T-helper 2 cell treated with Interferon-gamma antibody and Interleukin-4, amounts not matched to agents 100 ng/mL and 5 ng/mL, for 36 hours (primary cell): Measurements from ENCODE around the gene EMD. TPM values are rescaled to one million over a fixed set of nuclear protein-coding genes. Genes with fewer than 3 reads are reported as not detected.
"Not testable (repeated sequence)": the region's sequence is repeated elsewhere in the genome, so short reads cannot be mapped to it uniquely, and the experiment has no call there.

Experiments
- intact Hi-C: fragments of 100-400 bp; cut with micrococcal nuclease; formaldehyde crosslinking; loops from one replicate; pipeline ENCODE4 v1.15.1; 2023
- total RNA-seq: library from RNA; stranded (reverse); gene quantifications from 2 replicates; pipeline ENCODE4 v1.2.3, GENCODE V29; 2022

EMD gene
- total RNA-seq, 1 donor from 2014 or later = 56.4 TPM

- intact Hi-C loops = loop anchor here (2.0 kb wide), 2 partner anchors 66 to 398 kb away; partner anchors contain the start of genes GDI1 and TMEM187
Measured at GRCh38 chrX:154371017-154371788, 7.9 kb upstream of the EMD start.

GRCh38 chrX:154371789-154372300 lies 7.2 kb upstream of the EMD start:
- intact Hi-C loops = loop anchor here (2.0 kb wide), 2 partner anchors 65 to 399 kb away; partner anchors contain the start of genes GDI1 and TMEM187

- intact Hi-C loops = no loop called here
Measured at GRCh38 chrX:154372612-154373022, 6.5 kb upstream of the EMD start.

DNA sequence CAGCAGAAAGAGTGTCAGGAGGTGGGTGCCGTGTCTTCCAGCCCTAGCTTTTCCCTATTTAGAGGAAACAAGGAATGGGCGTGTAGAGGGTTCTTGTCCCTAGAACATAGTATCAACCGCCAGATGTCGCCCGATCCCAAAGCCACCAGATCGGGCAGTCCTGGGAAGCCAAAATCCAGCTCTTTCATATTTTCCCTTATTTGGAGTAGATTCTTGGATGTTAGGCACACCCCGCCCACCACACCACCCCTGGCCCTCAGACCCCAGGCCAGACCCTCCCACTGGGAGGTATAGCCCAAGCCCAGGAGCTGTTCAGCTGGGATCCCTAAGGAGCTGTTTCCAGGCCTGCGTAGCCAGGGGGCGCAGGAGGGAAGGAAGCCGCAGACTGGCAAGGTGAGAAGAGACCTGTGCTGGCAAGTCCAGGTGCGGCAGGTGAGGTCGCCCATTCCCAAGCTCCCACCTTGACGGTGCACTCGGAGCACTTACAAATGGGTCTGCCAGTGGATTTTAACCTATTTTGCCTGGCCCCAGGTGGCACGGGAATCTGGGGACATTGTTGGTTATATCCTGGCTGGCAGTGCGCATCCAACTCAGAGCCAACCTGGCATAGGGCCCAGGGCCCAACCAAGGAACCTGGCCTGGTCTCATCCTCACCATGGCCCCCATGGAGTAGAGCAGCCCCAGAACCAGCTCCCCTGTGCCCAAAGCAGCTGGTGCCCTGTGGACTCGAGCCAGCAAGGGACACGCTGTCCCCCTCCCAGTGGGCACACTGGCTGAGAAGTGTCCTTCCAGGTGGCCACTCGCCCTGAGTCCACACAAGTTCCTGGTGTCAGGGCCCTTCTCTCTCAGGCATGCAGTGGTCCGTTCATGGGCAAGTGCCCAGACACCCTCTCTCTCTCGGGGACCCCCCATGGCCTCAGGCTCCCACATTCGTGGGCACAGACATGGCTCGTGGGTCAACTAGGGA lies 5.5 kb upstream of the EMD start:
- intact Hi-C loops = no loop called here

GRCh38 chrX:154374313-154375155 lies 4.6 kb upstream of the EMD start, which contains the start of gene FLNA:
Gene FLNA, minus strand, starts transcription at chrX:154374634. Its CDS starts 3,389 bp downstream, at chrX:154371245.
- intact Hi-C loops = no loop called here

GRCh38 chrX:154375156-154375504 lies 4.0 kb upstream of the EMD start:
- intact Hi-C loops = no loop called here

- intact Hi-C loops = no loop called here
Measured at GRCh38 chrX:154376774-154377173, 2.3 kb upstream of the EMD start.

DNA sequence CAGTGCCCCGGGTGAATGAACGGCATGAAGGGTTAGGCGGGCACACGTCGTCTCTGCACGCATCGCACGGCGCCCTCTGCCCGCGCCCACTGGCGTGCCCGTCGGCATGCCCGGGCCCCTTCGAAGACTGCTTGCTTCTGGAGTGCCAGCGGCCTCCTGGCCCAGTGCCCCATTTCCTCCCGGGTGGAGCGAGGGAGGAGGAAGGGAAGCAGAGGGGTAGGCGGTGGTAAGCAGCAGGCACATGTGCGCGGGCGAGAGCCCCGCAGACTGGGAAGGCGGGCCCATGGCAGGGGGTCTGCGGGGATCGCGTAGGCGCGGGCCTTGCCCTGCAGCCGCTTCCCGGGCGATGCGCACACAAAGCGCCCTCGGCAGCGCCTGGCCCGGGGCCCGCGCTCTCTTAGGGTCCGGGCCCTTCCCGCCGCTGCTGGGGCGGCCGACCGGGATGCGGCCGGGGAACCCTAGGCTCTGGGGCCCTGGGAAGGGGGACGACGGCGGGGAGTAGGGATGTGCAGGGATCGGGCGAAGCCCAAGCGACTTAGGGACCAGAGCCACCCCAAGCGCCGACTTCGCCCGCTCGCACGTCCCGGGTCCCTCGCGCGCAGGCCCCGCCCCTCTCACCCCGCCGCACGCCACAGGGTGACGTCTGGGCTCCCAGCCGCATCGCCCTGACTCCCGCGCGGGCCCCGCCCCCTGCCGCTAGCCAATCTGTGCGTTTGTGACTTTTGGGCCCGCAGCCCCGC lies 866 bp upstream of the EMD start:
- intact Hi-C loops = no loop called here

- intact Hi-C loops = loop anchor here (1.0 kb wide), 1 partner anchor 10 kb away; no protein-coding TSS in a partner anchor
Measured at GRCh38 chrX:154379569-154379951, 465 bp downstream of the EMD start.

DNA sequence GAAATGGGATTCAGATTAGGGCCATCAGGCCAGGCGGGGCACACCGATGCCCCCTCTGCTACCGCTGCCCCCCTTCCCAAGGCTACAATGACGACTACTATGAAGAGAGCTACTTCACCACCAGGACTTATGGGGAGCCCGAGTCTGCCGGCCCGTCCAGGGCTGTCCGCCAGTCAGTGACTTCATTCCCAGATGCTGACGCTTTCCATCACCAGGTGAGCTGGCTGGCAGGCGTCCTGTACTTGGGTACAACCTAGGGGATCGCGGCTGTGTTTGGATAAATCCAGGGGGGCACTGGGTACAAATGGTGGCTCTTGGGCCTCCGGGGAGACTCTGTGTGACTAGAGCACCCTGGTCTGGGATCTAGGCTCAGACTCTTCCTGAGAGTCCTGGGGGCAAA lies 1.1 kb downstream of the EMD start:
- intact Hi-C loops = no loop called here

DNA sequence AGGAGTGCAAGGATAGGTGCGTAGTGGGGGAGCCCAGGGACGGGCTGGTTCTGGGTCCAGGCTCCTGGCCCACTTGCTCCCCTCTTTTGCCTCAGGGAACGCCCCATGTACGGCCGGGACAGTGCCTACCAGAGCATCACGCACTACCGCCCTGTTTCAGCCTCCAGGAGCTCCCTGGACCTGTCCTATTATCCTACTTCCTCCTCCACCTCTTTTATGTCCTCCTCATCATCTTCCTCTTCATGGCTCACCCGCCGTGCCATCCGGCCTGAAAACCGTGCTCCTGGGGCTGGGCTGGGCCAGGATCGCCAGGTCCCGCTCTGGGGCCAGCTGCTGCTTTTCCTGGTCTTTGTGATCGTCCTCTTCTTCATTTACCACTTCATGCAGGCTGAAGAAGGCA lies 1.7 kb downstream of the EMD start:
- intact Hi-C loops = no loop called here

DNA sequence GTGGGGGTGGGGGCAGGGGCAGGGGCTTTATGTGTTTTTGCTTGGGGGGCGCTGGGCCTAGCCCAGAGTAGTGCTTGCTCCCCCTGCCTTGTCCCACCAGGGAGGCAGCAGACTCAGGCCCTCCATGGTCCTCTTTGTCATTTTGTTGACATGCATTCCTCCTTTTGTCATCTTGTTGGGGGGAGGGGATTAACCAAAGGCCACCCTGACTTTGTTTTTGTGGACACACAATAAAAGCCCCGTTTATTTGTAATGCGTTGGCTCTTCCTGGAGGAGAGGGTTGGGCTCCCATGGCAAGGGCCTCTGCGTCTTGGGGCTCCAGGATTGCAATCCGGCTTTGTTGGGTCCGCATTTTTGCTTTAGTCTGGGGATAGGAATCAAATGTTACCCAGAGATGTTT lies 2.2 kb downstream of the EMD start:
- intact Hi-C loops = no loop called here

GRCh38 chrX:154382483-154383069 lies 3.5 kb downstream of the EMD start:
- intact Hi-C loops = no loop called here

DNA sequence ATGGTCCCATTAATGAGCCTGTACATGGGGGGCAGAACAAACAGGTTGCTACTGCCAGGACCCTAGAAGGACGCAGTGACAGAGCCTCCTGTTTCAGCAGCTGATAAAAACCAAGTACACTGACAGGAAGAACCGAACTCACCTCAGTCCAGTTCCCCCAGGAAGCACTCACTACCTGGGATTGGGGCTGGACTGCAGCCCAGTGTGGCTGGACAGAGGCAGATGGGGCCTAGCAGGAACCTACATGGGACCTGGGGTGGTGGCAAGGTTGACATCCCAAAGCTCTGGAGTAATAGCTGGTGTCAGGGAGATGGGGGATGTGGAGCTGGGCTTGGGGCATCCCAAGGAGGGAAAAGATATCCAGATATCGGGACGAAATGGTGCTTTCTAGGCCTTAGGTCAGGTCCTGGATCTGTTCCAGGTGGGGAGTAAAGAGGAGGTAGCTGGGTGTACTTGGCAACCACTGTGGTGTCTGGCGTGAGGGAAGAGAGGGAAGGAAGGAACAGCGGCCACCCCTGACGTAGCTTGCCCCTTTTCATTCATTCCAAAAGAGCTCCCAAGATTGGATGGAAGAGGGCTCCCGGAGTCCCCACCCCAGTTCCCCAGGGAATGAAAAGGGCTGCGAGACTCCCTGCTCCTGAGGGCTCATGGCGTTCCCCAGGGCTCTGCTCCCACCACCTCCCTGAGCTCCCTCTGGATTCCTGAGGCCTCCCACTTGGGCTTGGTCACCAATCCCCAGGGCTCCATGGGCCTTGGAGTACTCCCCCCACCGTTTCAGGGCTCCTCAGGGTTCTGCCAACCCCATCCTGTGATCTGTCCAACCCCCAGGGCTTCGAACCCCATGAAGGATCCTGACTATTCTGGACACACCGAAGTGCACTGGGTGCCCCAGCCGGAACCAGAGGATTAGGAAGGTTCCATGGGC lies 4.5 kb downstream of the EMD start:
- intact Hi-C loops = no loop called here

DNA sequence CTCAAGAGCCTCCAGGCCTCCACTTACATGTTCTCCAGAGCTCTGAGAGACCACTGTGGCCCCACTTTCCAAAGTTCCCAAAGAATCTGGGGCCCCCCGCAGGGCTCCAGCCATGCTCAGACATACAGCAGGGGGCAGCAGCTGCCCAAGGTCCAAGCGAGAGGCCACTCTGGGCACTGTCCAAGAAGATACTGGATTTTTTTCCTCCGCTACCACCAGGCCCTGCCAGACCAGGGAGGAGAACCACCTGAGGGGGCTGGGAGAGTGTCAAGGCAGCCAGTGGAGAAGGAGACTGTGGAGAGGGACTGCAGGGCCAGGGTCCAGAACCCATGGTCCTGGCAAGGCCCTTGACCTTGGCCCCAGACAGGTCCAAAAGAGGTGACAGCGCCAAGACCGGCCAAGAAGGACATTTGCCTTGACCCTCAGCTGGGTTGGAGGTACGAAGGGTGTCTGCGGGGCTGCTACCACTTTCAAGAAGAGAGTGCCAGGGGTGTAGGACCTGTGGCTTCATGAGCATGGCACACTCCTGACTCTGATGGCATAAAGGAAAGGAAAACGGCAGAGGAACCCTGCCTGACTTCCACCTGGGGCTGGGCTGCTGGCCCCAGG lies 5.3 kb downstream of the EMD start:
- intact Hi-C loops = no loop called here

DNA sequence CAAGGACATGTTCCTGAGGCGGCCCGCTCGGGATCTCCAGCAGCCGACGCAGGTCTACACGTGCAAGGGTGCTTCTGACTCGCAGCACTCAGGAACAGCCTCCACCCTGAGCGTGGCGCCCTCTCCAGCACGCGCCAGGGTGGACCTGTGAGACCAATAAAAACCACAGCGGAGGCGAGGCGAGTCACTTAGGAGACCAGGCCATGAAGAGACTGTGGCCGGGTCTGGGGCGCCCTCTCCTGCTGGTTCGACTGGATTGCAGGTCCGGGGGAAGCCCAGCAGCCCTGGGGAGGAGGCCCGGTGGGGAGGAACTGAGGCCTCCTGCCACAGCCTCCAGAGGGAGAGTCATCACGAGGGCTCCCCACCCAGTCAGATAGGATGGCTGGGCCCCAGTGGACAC lies 9.0 kb downstream of the EMD start:
- intact Hi-C loops = not testable (repeated sequence)

DNA sequence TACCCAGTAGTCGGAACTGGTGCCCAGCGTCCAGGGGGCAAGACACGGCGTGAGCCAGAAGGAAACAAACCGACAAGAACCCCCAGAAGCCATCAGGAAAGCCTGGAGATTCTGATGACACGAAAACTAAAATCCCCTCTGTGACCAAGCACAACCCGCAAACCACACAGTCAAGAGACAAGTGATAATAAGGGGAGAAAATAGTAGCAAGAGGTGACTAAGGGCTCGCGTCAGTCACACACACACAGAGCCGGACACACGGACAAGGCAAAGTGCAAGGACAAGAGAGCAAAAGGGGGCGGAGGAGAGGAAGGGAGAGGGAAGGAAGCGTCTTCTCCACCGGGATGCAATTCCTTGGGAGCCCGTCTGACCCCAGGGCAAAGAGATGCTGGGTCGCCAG lies 9.6 kb downstream of the EMD start:
- intact Hi-C loops = not testable (repeated sequence)
